Fibroblast of villous mesenchyme (primary cell): ENCODE measurements around the gene ZNF451. TPM values are rescaled to one million over a fixed set of nuclear protein-coding genes. Genes with fewer than 3 reads are reported as not detected.
"Not testable (repeated sequence)": the region's sequence is repeated elsewhere in the genome, so short reads cannot be mapped to it uniquely, and the experiment has no call there.

ENCODE experiments used
- DNase-seq: peaks from one replicate; pipeline ENCODE4 v3.0.0-alpha.2; 2010; ENCODE audit warnings: low read depth
- H3K4me3 ChIP-seq: 2 replicates; pipeline ENCODE4 v1.5.1; 2011; ENCODE audit warnings: low read depth, mild to moderate bottlenecking, low read length
- total RNA-seq: library from RNA; depleted of rRNA; stranded (reverse); fragments of >200 nt; gene quantifications from 2 replicates; pipeline ENCODE4 v1.2.3, GENCODE V29; 2012
- TF ChIP-seq, protein P1 (sequence below): IDR thresholded peaks from 2 replicates; pipeline ENCODE4 v1.5.1; 2012; ENCODE audit warnings: low read depth, mild to moderate bottlenecking, low read length; ENCODE audit not compliant: insufficient read depth

ZNF451 gene
- total RNA-seq, 1 donor, result 85.1 TPM

DNA sequence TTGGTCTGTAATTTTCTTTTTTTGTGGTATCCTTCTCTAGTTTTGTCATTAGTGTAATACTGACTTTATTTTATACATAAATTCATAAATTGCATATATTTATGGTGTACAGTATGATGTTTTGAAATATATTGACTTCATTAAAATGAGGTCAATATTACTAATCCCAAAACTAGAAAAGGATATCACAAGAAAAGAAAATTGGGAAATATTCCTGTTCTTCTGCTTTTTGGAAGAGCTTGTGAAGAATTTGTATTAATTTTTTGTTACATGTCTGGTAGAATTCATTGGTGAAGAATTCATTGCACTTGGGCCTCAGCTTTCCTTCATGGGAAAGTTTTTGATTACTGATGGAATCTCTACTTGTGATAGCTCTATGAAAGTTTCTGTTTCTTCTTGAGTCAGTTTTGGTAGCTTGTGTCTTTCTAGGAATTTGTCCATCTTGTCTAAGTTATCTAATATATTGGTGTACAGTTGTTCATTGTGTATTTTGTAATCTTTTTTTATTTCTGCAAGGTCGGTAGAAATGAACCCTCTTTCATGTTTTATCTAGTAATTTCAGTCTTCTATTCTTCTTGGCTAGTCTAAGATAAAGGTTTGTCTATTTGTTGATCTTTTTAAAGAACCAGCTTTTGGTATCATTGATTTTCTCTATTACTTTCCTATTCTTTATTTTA is 11.3 kb upstream of the ZNF451 start:
- H3K4me3 ChIP-seq, result no peak overlapping the region
- TF ChIP-seq, protein P1, sequence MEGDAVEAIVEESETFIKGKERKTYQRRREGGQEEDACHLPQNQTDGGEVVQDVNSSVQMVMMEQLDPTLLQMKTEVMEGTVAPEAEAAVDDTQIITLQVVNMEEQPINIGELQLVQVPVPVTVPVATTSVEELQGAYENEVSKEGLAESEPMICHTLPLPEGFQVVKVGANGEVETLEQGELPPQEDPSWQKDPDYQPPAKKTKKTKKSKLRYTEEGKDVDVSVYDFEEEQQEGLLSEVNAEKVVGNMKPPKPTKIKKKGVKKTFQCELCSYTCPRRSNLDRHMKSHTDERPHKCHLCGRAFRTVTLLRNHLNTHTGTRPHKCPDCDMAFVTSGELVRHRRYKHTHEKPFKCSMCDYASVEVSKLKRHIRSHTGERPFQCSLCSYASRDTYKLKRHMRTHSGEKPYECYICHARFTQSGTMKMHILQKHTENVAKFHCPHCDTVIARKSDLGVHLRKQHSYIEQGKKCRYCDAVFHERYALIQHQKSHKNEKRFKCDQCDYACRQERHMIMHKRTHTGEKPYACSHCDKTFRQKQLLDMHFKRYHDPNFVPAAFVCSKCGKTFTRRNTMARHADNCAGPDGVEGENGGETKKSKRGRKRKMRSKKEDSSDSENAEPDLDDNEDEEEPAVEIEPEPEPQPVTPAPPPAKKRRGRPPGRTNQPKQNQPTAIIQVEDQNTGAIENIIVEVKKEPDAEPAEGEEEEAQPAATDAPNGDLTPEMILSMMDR, result no peak
- no peak for DNase-seq

DNA sequence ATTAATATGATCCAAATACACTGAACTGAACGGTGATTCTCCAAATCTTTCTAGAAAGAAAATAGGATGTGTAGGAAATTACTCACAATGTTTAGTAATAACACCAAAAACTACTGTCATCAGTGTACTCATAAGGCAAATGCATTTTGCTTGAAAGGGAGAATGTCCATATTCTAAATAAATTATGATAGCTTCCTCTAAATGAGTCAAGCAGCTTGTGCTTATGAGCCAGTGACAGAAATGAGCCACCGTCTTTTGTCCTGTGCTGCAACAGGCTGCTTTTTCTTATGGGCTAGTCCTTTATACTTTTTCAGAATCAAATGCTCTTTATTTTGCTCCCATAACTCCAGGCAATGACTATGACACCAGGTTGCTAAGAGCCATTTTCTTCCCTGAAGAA is 4.5 kb upstream of the ZNF451 start:
- no peak overlapping the region for H3K4me3 ChIP-seq
- TF ChIP-seq, protein P1, result no peak
- DNase-seq, result no peak

DNA sequence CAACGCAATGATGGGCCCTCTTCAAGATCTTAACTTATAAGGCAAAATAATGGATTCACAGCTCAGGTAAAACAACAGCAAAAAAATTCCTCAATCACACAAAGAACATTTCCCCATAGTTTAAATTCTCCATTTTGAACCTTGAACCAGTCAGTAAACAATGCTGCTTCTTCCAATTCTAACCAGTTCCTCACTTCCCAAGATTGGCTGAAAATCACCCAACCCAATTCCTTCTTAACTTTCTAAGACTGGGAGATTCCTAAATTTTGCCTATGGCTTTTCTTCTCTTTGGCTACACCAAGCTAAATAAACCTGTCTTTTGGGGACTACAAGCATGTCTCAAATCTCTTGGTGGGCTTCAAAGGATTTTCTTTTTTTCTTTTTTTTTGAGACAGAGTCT is 3.1 kb upstream of the ZNF451 start:
- no peak overlapping the region for H3K4me3 ChIP-seq
- TF ChIP-seq, protein P1, result no peak
- no peak for DNase-seq

DNA sequence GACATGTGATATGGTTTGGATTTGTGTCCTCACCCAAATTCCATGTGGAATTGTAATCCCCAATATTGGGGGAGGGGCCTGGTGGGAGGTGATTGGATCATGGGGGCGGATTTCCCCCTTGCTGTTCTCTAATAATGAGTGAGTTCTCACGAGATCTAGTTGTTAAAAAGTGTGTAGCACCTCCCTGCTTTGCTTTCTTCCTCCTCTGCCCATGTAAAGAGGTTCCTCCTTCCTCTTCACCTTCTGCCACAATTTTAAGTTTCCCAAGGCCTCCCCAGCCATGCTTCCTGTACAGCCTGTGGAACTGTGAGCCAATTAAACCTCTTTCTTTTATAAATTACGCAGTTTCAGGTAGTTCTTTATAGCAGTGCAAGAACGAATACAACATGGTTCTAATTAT is 2.1 kb upstream of the ZNF451 start:
- no peak overlapping the region for H3K4me3 ChIP-seq
- DNase-seq, result no peak
- TF ChIP-seq, protein P1, result no peak

DNA sequence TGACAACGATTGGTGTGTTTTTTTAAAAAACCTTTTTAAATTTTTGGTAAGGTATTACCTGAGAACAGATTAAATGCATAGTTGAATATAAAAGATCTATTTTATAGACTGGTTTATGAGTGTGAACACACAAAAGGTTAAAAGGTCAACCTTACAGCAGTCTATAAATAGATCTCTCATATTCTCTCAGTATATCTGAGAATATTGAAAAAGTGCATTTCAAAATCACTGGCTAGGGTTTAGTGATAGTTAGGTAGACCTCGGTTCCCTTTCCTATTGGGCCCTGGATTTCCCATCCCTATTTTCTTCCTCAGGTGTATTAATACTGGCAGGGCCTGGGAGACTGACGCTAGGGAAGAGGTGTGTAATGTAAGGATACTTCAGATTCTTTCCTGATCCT is 723 bp upstream of the ZNF451 start:
- peak overlapping the region; percentile 58 for H3K4me3 ChIP-seq
- no peak for DNase-seq
- TF ChIP-seq, protein P1, result no peak

DNA sequence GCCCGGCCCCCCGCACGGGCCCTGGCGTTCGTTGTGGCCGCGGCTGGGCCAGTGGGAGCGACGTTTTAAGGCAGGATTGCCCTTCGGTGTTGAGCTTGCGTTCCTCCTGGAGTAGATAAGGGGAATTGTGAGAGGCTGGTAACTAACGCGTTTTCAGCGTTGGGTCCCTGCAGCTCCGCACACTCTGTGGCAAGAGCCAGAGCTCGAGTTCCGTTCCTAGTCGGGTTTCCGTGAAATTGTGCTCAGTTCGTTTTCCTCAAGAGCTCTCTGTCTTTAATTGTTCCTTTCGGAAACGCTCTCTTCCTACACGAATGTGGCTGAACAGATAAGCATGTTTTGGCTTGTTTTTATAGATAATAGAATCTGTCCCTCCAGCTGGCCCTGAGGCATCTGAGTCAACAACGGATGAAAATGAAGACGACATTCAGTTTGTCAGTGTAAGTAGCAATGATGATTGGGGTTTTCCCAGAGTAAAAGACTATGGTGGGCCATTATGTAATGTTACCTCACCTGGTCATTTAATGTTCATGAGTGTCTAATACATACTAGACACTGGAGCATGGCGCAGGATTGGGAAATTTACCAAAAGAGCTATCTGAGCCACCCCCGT is 575 bp downstream of the ZNF451 start:
- not testable (repeated sequence) for DNase-seq, H3K4me3 ChIP-seq

DNA sequence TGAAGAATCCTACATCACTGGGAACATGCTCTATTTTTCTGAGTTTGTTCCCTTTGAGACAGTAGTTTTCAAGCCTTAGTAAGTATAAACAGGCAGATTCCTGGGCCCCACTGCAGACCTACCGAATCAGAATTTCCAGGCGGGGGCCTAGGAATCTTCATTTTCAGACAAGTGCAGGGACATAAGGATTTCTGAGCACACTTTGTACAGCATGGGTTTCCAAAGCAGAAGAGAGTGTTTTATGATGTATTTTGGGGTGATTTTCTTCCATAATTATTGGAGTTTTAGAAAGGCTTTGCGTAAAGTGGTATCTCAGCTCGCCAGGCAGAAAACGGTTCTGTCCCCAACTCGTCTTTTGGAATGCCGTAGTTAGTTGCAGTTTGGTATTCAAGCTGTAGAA is 1.4 kb downstream of the ZNF451 start:
- peak overlapping the region; percentile 61 for H3K4me3 ChIP-seq
- DNase-seq, result not testable (repeated sequence)

DNA sequence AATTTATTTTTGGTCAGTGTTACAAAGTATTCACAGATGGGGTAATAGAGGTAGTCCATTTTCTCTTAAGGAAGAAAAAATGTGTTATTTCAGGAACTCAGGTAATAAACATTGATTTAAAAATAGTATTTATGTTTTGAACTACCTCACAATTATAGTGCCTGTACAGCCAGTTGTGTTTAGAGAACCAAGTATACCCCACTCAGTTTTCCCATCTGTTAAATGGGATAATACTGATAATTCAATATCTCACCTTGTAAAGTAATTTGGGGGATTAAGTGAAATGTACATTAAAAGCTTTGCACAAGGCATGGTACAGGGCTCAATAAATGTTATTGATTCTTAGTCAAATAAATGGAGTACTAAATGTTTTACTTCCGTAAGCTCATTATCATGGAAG is 4.7 kb downstream of the ZNF451 start:
- TF ChIP-seq, protein P1, result no peak
- H3K4me3 ChIP-seq, result no peak overlapping the region
- DNase-seq, result no peak
